HPDE6-E6E7 (cell line): ENCODE measurements around the gene UBN2.

Experiments used
- DNase-seq: peaks from one replicate; pipeline ENCODE4 v3.0.0; 2011; ENCODE audit warnings: missing footprints; ENCODE audit errors: extremely low spot score

The UBN2 gene

GRCh38 chr7:139354729-139355128 is 123.7 kb downstream of the UBN2 start:
- no peak for DNase-seq

GRCh38 chr7:139355320-139355719 is 124.3 kb downstream of the UBN2 start:
- DNase-seq: no peak
